ENCODE measurements around the gene CD101.

The CD101 gene

GRCh38 chr1:116983678-116984077, 17.9 kb upstream of the CD101 start:
- in situ Hi-C loops (cut with HindIII; ENCODE audit: low sequenced_read_pairs), result no loop called here

- in situ Hi-C loops (cut with HindIII; ENCODE audit: low sequenced_read_pairs), result no loop called here
These were observed 17.0 kb upstream of the CD101 start for GRCh38 chr1:116984406-116985160.

- in situ Hi-C loops (cut with HindIII; ENCODE audit: low sequenced_read_pairs), result no loop called here
These were observed 14.9 kb upstream of the CD101 start for GRCh38 chr1:116986421-116987255.

GRCh38 chr1:116987256-116987555, 14.4 kb upstream of the CD101 start:
- in situ Hi-C loops (cut with HindIII; ENCODE audit: low sequenced_read_pairs), result no loop called here

- in situ Hi-C loops (cut with HindIII; ENCODE audit: low sequenced_read_pairs), result no loop called here
These were observed 13.3 kb upstream of the CD101 start for GRCh38 chr1:116988248-116988647.

GRCh38 chr1:116988908-116989307, 12.7 kb upstream of the CD101 start:
- in situ Hi-C loops (cut with HindIII; ENCODE audit: low sequenced_read_pairs), result no loop called here

- in situ Hi-C loops (cut with HindIII; ENCODE audit: low sequenced_read_pairs), result no loop called here
These were observed 11.7 kb upstream of the CD101 start for GRCh38 chr1:116989835-116990234.

GRCh38 chr1:116990612-116991151, 10.9 kb upstream of the CD101 start:
- in situ Hi-C loops (cut with HindIII; ENCODE audit: low sequenced_read_pairs), result no loop called here

- in situ Hi-C loops (cut with HindIII; ENCODE audit: low sequenced_read_pairs), result no loop called here
These were observed 10.3 kb upstream of the CD101 start for GRCh38 chr1:116991171-116991845.

- in situ Hi-C loops (cut with HindIII; ENCODE audit: low sequenced_read_pairs), result no loop called here
These were observed 9.6 kb upstream of the CD101 start for GRCh38 chr1:116991918-116992317.

- in situ Hi-C loops (cut with HindIII; ENCODE audit: low sequenced_read_pairs), result no loop called here
These were observed 8.3 kb upstream of the CD101 start for GRCh38 chr1:116993286-116993685.

- in situ Hi-C loops (cut with HindIII; ENCODE audit: low sequenced_read_pairs), result no loop called here
These were observed 7.1 kb upstream of the CD101 start for GRCh38 chr1:116994411-116994810.

GRCh38 chr1:116997066-116997465, 4.5 kb upstream of the CD101 start:
- in situ Hi-C loops (cut with HindIII; ENCODE audit: low sequenced_read_pairs), result no loop called here

- in situ Hi-C loops (cut with HindIII; ENCODE audit: low sequenced_read_pairs), result no loop called here
These were observed 3.9 kb upstream of the CD101 start for GRCh38 chr1:116997636-116998035.

- in situ Hi-C loops (cut with HindIII; ENCODE audit: low sequenced_read_pairs), result no loop called here
These were observed 2.0 kb upstream of the CD101 start for GRCh38 chr1:116999596-116999995.

- in situ Hi-C loops (cut with HindIII; ENCODE audit: low sequenced_read_pairs), result no loop called here
These were observed 1.4 kb upstream of the CD101 start for GRCh38 chr1:117000142-117000541.

GRCh38 chr1:117003223-117003875, 1.8 kb downstream of the CD101 start:
- in situ Hi-C loops (cut with HindIII; ENCODE audit: low sequenced_read_pairs), result no loop called here

GRCh38 chr1:117007719-117008013, 6.1 kb downstream of the CD101 start:
- in situ Hi-C loops (cut with HindIII; ENCODE audit: low sequenced_read_pairs), result no loop called here

- in situ Hi-C loops (cut with HindIII; ENCODE audit: low sequenced_read_pairs), result no loop called here
These were observed 7.1 kb downstream of the CD101 start for GRCh38 chr1:117008656-117009055.

GRCh38 chr1:117009132-117009531, 7.6 kb downstream of the CD101 start:
- in situ Hi-C loops (cut with HindIII; ENCODE audit: low sequenced_read_pairs), result no loop called here

- in situ Hi-C loops (cut with HindIII; ENCODE audit: low sequenced_read_pairs), result no loop called here
These were observed 8.9 kb downstream of the CD101 start for GRCh38 chr1:117010310-117010969.
